MM.1S (cell line): ENCODE data around the gene CLASP1.
"Not testable (repeated sequence)": the region's sequence is repeated elsewhere in the genome, so short reads cannot be mapped to it uniquely, and the experiment has no call there.

Experiments used
- DNase-seq: peaks from one replicate; pipeline ENCODE4 v3.0.0-alpha.2; 2015
- H2AFZ ChIP-seq: fragments of 300-600 bp; sonication (generic); 2 replicates; pipeline ENCODE4 v1.6.0; 2016; ENCODE audit warnings: antibody characterized with exemption, low read length
- H3F3A ChIP-seq: fragments of 300-600 bp; sonication (generic); 2 replicates; pipeline ENCODE4 v1.6.1; 2016; ENCODE audit warnings: mild to moderate bottlenecking, antibody characterized with exemption, low read length, moderate library complexity, mixed read lengths; ENCODE audit not compliant: insufficient read depth
- H3K27ac ChIP-seq: fragments of 300-600 bp; sonication (generic); 2 replicates; pipeline ENCODE4 v1.5.1; 2016; ENCODE audit warnings: mild to moderate bottlenecking, low read length
- H3K27me3 ChIP-seq: fragments of 300-600 bp; sonication (generic); replicated peaks from 2 replicates; pipeline ENCODE4 v1.6.0; 2016; ENCODE audit warnings: low read length; ENCODE audit not compliant: insufficient read depth
- H3K36me3 ChIP-seq: fragments of 300-600 bp; sonication (generic); replicated peaks from 2 replicates; pipeline ENCODE4 v1.6.1; 2016; ENCODE audit warnings: mild to moderate bottlenecking, low read length, mixed read lengths; ENCODE audit not compliant: insufficient read depth
- H3K4me1 ChIP-seq: fragments of 300-600 bp; sonication (generic); 2 replicates; pipeline ENCODE4 v1.6.1; 2016; ENCODE audit warnings: low read length, mixed read lengths
- H3K4me2 ChIP-seq: fragments of 300-600 bp; sonication (generic); 2 replicates; pipeline ENCODE4 v1.6.0; 2016; ENCODE audit warnings: low read depth, low read length
- H3K4me3 ChIP-seq: fragments of 300-600 bp; sonication (generic); 2 replicates; pipeline ENCODE4 v1.5.1; 2016; ENCODE audit warnings: low read length, mixed read lengths
- H3K79me2 ChIP-seq: fragments of 300-600 bp; sonication (generic); 2 replicates; pipeline ENCODE4 v1.6.1; 2016; ENCODE audit warnings: mixed run types, low read length, mixed read lengths
- H3K9ac ChIP-seq: fragments of 300-600 bp; sonication (generic); 2 replicates; pipeline ENCODE4 v1.6.1; 2016; ENCODE audit warnings: low read length, mixed read lengths
- H3K9me2 ChIP-seq: fragments of 300-600 bp; sonication (generic); replicated peaks from 2 replicates; pipeline ENCODE4 v1.6.1; 2016; ENCODE audit warnings: mild to moderate bottlenecking, low read length, mixed read lengths; ENCODE audit not compliant: insufficient read depth
- H3K9me3 ChIP-seq: fragments of 300-600 bp; sonication (generic); replicated peaks from 2 replicates; pipeline ENCODE4 v1.6.1; 2016; ENCODE audit warnings: mild to moderate bottlenecking, low read length, mixed read lengths; ENCODE audit not compliant: insufficient read depth
- H4K20me1 ChIP-seq: fragments of 300-600 bp; sonication (generic); 2 replicates; pipeline ENCODE4 v1.6.1; 2016; ENCODE audit warnings: mild to moderate bottlenecking, low read length, moderate library complexity, mixed read lengths; ENCODE audit not compliant: insufficient read depth
- CTCF ChIP-seq: fragments of 300-600 bp; sonication (generic); IDR thresholded peaks from 2 replicates; pipeline ENCODE4 v1.5.1; 2016; ENCODE audit warnings: antibody characterized with exemption, low read length, mixed read lengths
- EZH2 ChIP-seq: fragments of 300-600 bp; sonication (generic); optimal IDR thresholded peaks from 2 replicates; pipeline ENCODE3; 2017; ENCODE audit warnings: low read depth, mild to moderate bottlenecking, antibody characterized with exemption, low read length, mixed read lengths
- EZH2phosphoT487 ChIP-seq: fragments of 300-600 bp; sonication (generic); IDR thresholded peaks from 2 replicates; pipeline ENCODE4 v1.6.1; 2018; ENCODE audit warnings: antibody characterized with exemption, low read length

The CLASP1 gene

DNA sequence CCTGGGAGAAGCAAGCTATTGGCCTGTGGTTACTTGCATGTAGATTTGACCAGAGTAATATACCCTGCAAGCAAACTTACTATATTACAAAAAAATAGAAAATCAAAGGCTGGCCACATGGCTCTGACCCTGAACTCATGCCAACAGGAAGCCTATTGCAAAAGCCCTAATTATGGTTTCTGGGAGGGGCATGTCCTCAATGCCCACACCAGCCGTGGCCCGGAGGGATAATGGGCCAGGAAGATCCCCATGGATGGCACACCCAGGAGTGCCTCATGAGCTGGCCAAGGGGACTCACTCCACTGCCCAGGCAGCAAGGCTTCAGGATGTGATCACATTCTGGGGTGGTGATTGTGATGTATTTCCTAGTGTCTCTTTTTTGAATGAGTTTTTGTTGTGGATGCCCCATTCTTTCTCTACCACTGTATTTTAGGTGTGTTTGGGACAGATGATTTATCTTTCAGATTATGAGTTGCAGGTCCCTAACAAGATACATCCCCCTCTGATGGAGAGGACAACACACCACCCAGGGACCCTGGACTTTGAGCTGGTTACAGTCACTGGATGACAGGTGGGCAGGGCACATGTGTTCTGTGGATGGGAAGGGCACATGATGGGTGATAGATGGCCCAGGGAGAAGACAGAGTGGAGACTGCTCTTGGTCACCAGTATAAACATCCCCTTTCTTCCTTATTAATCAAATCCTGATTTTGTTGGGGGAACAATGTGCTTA, 345.6 kb downstream of the CLASP1 start:
- no peaks in the 10 kb centered on the region for H3K79me2 ChIP-seq
- TF ChIP-seq EZH2phosphoT487 (no peak), CTCF (no peak), EZH2 (no peak)
- no peak overlapping the region for H2AFZ ChIP-seq
- no peaks in the 10 kb centered on the region for H3K9me3 ChIP-seq
- H3K4me2 ChIP-seq: peak overlapping the region; percentile 17; the same call in 1 of the 2 replicates
- no peak for DNase-seq
- no peak overlapping the region for H3K9ac ChIP-seq
- H4K20me1 ChIP-seq: no peaks in the 10 kb centered on the region
- H3K9me2 ChIP-seq: no peaks in the 10 kb centered on the region
- H3F3A ChIP-seq: no peaks in the 10 kb centered on the region
- no peaks in the 10 kb centered on the region for H3K4me1 ChIP-seq
- no peaks in the 10 kb centered on the region for H3K27me3 ChIP-seq
- H3K36me3 ChIP-seq: no peaks in the 10 kb centered on the region
- H3K27ac ChIP-seq: no peak overlapping the region; the same call in 1 of the 2 replicates
- H3K4me3 ChIP-seq: no peak overlapping the region

DNA sequence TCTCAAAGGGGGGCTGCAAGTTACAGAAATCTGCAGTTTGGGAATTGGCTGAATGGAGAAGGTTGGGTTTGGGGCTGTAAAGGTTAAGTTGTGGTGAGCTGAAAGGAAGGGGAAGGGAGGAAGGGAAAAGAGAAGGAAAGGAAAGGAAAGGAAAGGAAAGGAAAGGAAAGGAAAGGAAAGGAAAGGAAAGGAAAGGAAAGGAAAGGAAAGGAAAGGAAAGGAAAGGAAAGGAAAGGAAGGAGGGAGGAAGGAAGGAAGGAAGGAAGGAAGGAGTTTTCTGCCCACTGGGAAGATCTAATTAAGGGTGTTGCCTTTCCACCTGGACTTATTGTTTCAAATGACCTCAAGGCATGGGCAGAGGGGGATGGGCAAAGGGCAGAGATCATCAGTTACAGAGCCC, 348.1 kb downstream of the CLASP1 start:
- H3K27ac ChIP-seq, H3F3A ChIP-seq, H3K36me3 ChIP-seq, H3K4me3 ChIP-seq, H3K27me3 ChIP-seq, H3K9me3 ChIP-seq, H2AFZ ChIP-seq, DNase-seq, H3K79me2 ChIP-seq, H3K9ac ChIP-seq, H4K20me1 ChIP-seq, H3K9me2 ChIP-seq, H3K4me2 ChIP-seq, H3K4me1 ChIP-seq: not testable (repeated sequence)

DNA sequence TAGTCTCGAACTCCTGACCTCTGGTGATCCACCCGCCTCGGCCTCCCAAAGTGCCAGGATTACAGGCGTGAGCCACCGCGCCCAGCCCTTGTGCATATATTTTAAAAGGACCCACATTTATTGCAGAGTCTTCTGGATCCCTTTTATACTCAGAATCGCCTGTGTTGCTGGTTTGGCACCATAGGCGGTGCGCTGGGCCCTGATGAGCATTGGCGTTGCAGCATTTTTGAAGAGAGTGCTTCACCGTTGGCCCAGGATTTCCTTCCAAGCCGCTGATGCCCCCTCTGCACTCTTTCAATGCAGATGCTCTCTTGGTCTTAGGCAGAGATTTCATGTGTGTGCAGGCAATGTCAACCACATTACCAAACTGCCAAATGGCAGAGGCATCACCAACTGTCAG, 350.8 kb downstream of the CLASP1 start:
- Histone ChIP-seq H4K20me1 (no peaks in the 10 kb centered on the region), H3K4me3 (no peak overlapping the region), H3K79me2 (no peaks in the 10 kb centered on the region), H3K4me1 (no peaks in the 10 kb centered on the region), H3K9me2 (no peaks in the 10 kb centered on the region), H3K27me3 (no peaks in the 10 kb centered on the region), H3F3A (no peaks in the 10 kb centered on the region), H3K4me2 (no peak overlapping the region), H3K9me3 (no peaks in the 10 kb centered on the region), H3K36me3 (no peaks in the 10 kb centered on the region), H3K9ac (no peak overlapping the region), H3K27ac (no peak overlapping the region), H2AFZ (no peak overlapping the region)
- TF ChIP-seq CTCF (no peak), EZH2phosphoT487 (no peak), EZH2 (no peak)
- no peak for DNase-seq

- DNase-seq, H3K79me2 ChIP-seq, H3K27me3 ChIP-seq, H3K36me3 ChIP-seq, H3K9ac ChIP-seq, H3K27ac ChIP-seq, H3K4me3 ChIP-seq, H2AFZ ChIP-seq, H3F3A ChIP-seq, H3K4me1 ChIP-seq, H3K9me2 ChIP-seq, H3K9me3 ChIP-seq, H4K20me1 ChIP-seq, H3K4me2 ChIP-seq: not testable (repeated sequence)
Observed at GRCh38 chr2:121297866-121298265, 351.4 kb downstream of the CLASP1 start.
